ENCODE results near the gene TRABD2B. TPM values are rescaled to one million over a fixed set of nuclear protein-coding genes. Genes with fewer than 3 reads are reported as not detected.

TRABD2B gene
- total RNA-seq, 1 experiment from 2014 or later = not detected

- no peak for DNase-seq (ENCODE audit: low read depth)
Observed at GRCh38 chr1:48022306-48022705, 25.1 kb upstream of the TRABD2B start.

GRCh38 chr1:48021792-48022191, 24.6 kb upstream of the TRABD2B start:
- no peak for DNase-seq (ENCODE audit: low read depth)

- no peak for DNase-seq (ENCODE audit: low read depth)
Observed at GRCh38 chr1:48019714-48020315, 22.6 kb upstream of the TRABD2B start.

GRCh38 chr1:48018799-48019198, 21.6 kb upstream of the TRABD2B start:
- DNase-seq (ENCODE audit: low read depth) = no peak

GRCh38 chr1:48017716-48018115, 20.5 kb upstream of the TRABD2B start:
- peak; percentile 12 for DNase-seq (ENCODE audit: low read depth)

GRCh38 chr1:48016515-48016914, 19.3 kb upstream of the TRABD2B start:
- DNase-seq (ENCODE audit: low read depth) = no peak

GRCh38 chr1:48013270-48013669, 16.1 kb upstream of the TRABD2B start:
- DNase-seq (ENCODE audit: low read depth) = no peak

- DNase-seq (ENCODE audit: low read depth) = no peak
Observed at GRCh38 chr1:48007047-48007446, 9.9 kb upstream of the TRABD2B start.

- no peak for DNase-seq (ENCODE audit: low read depth)
Observed at GRCh38 chr1:48006264-48006663, 9.1 kb upstream of the TRABD2B start.

- no peak for DNase-seq (ENCODE audit: low read depth)
Observed at GRCh38 chr1:48005253-48006117, 8.3 kb upstream of the TRABD2B start.

GRCh38 chr1:48003741-48004531, 6.8 kb upstream of the TRABD2B start:
- no peak for DNase-seq (ENCODE audit: low read depth)

GRCh38 chr1:48002142-48002541, 5.0 kb upstream of the TRABD2B start:
- no peak for DNase-seq (ENCODE audit: low read depth)

- no peak for DNase-seq (ENCODE audit: low read depth)
Observed at GRCh38 chr1:48001696-48002095, 4.5 kb upstream of the TRABD2B start.

GRCh38 chr1:48000883-48001282, 3.7 kb upstream of the TRABD2B start:
- DNase-seq (ENCODE audit: low read depth) = no peak

GRCh38 chr1:47999097-47999496, 1.9 kb upstream of the TRABD2B start:
- DNase-seq (ENCODE audit: low read depth) = no peak

- no peak for DNase-seq (ENCODE audit: low read depth)
Observed at GRCh38 chr1:47998396-47998990, 1.3 kb upstream of the TRABD2B start.

GRCh38 chr1:47996406-47997226, 569 bp downstream of the TRABD2B start:
- DNase-seq (ENCODE audit: low read depth) = no peak

- no peak for DNase-seq (ENCODE audit: low read depth)
Observed at GRCh38 chr1:47996060-47996405, 1.2 kb downstream of the TRABD2B start.

GRCh38 chr1:47995306-47996050, 1.7 kb downstream of the TRABD2B start:
- no peak for DNase-seq (ENCODE audit: low read depth)

GRCh38 chr1:47993881-47994625, 3.1 kb downstream of the TRABD2B start:
- DNase-seq (ENCODE audit: low read depth) = no peak
